Trophoblast cell (in vitro differentiated cells and primary cell): ENCODE measurements around the gene NDRG2.

Experiments used
- DNase-seq, 2 donors: peaks; one replicate each; pipeline ENCODE4 v3.0.0-alpha.2; 2016
- H2AFZ ChIP-seq: 2 replicates; pipeline ENCODE4 v1.6.1; 2013; ENCODE audit warnings: low read length, moderate library complexity, mild to moderate bottlenecking; ENCODE audit not compliant: insufficient read depth, poor library complexity
- H2AK5ac ChIP-seq: 2 replicates; pipeline ENCODE4 v1.6.1; 2013; ENCODE audit warnings: mild to moderate bottlenecking, low read length
- H2BK120ac ChIP-seq: 2 replicates; pipeline ENCODE4 v1.6.1; 2013; ENCODE audit warnings: low read length, mild to moderate bottlenecking, moderate library complexity; ENCODE audit not compliant: insufficient read depth, poor library complexity
- H2BK12ac ChIP-seq: 2 replicates; pipeline ENCODE4 v1.6.1; 2013; ENCODE audit warnings: mild to moderate bottlenecking, low read length, moderate library complexity
- H2BK5ac ChIP-seq: 2 replicates; pipeline ENCODE4 v1.6.1; 2013; ENCODE audit warnings: low read length, low read depth, moderate library complexity, mild to moderate bottlenecking; ENCODE audit not compliant: poor library complexity
- H3K14ac ChIP-seq: 2 replicates; pipeline ENCODE4 v1.6.1; 2013; ENCODE audit warnings: mild to moderate bottlenecking, low read length
- H3K18ac ChIP-seq: 2 replicates; pipeline ENCODE4 v1.6.1; 2013; ENCODE audit warnings: mild to moderate bottlenecking, low read length
- H3K23ac ChIP-seq: 2 replicates; pipeline ENCODE4 v1.6.1; 2013; ENCODE audit warnings: low read length
- H3K27ac ChIP-seq: 2 replicates; pipeline ENCODE4 v1.5.1; 2013; ENCODE audit warnings: low read depth, mild to moderate bottlenecking, inconsistent platforms, low read length, moderate library complexity
- H3K27me3 ChIP-seq: 2 replicates; pipeline ENCODE4 v1.6.1; 2013; ENCODE audit warnings: inconsistent platforms, mild to moderate bottlenecking, low read length, moderate library complexity; ENCODE audit not compliant: insufficient read depth
- H3K36me3 ChIP-seq, 2 experiments: 1 replicate in 1 of 2; 2 replicates in 1 of 2; pipeline ENCODE4 v1.6.1; 2013; ENCODE audit warnings: low read length in 2 of 2, mild to moderate bottlenecking in 2 of 2, moderate library complexity in 1 of 2; ENCODE audit not compliant: insufficient read depth in 2 of 2, control insufficient read depth in 1 of 2
- H3K4ac ChIP-seq: 2 replicates; pipeline ENCODE4 v1.6.1; 2013; ENCODE audit warnings: low read depth, mild to moderate bottlenecking, low read length, moderate library complexity
- H3K4me1 ChIP-seq, 2 experiments: 1 replicate in 1 of 2; 2 replicates in 1 of 2; pipeline ENCODE4 v1.6.1; 2013; ENCODE audit warnings: low read length in 2 of 2, mild to moderate bottlenecking in 2 of 2, moderate library complexity in 1 of 2; ENCODE audit not compliant: insufficient read depth in 2 of 2, control insufficient read depth in 1 of 2
- H3K4me2 ChIP-seq: 2 replicates; pipeline ENCODE4 v1.6.1; 2013; ENCODE audit warnings: inconsistent platforms, mild to moderate bottlenecking, low read length, moderate library complexity
- H3K4me3 ChIP-seq: 2 replicates; pipeline ENCODE4 v1.5.1; 2013; ENCODE audit warnings: mild to moderate bottlenecking, low read depth, low read length, inconsistent platforms
- H3K79me1 ChIP-seq: one replicate; pipeline ENCODE4 v1.6.1; 2013; ENCODE audit warnings: low read length
- H3K79me2 ChIP-seq: 2 replicates; pipeline ENCODE4 v1.6.1; 2013; ENCODE audit warnings: low read length, mild to moderate bottlenecking; ENCODE audit not compliant: control insufficient read depth, insufficient read depth, poor library complexity
- H3K9ac ChIP-seq: 2 replicates; pipeline ENCODE4 v1.6.1; 2013; ENCODE audit warnings: mild to moderate bottlenecking, low read length
- H3K9me3 ChIP-seq: 2 replicates; pipeline ENCODE4 v1.6.1; 2013; ENCODE audit warnings: low read depth, mild to moderate bottlenecking, control low read depth, inconsistent platforms, low read length; ENCODE audit not compliant: insufficient read depth
- H4K12ac ChIP-seq: 2 replicates; pipeline ENCODE4 v1.6.1; 2013; ENCODE audit warnings: low read depth, mild to moderate bottlenecking, low read length, moderate library complexity
- H4K8ac ChIP-seq: 2 replicates; pipeline ENCODE4 v1.6.1; 2013; ENCODE audit warnings: low read depth, mild to moderate bottlenecking, low read length, moderate library complexity
- H4K91ac ChIP-seq: one replicate; pipeline ENCODE4 v1.6.1; 2013; ENCODE audit warnings: low read depth, mild to moderate bottlenecking, low read length, moderate library complexity
- WGBS: extraction: QIAGEN DNeasy Blood & Tissue Kit; methylation state at CpG from one replicate; pipeline ENCODE4 v1.1.7; 2013; ENCODE audit warnings: missing lambda C conversion rate; ENCODE audit not compliant: insufficient read length, insufficient coverage; ENCODE audit errors: extremely low coverage; 5-methylcytosine and 5-hydroxymethylcytosine counted together

The NDRG2 gene

DNA sequence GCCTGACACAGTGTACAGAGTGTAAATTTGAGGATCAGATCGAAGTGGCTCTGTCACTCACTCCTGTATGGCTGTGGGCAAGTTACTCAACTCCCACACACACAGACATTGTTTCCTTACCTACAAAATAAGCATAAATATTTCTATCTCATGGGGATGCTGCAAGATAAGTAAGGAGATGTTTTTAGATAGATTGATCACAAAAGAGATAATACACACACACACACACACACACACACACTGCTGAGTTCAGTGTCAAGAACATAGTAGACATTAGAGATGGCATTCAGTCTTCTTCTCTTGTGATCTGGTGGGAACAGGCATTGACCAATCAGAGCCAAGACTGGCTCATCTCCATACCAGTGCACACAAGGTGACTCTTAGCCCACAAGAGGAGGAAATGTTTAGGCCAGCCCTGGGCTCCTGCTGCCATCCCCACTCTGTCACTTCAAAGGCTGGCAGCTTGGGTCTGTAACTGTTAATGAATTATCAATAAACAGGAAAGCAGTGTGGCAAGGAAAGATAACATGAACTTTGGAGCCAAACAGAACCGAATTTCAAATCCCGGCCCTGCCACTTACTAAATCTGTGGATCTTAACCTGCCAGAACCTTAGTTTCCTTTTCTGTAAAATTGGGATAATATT lies 29.4 kb upstream of the NDRG2 start:
- H3K4ac ChIP-seq: no peak overlapping the region
- DNase-seq: no peak
- H2BK5ac ChIP-seq: no peak overlapping the region
- H3K27ac ChIP-seq: no peak overlapping the region
- H2BK12ac ChIP-seq: no peak overlapping the region
- H3K14ac ChIP-seq: no peak overlapping the region
- no peak overlapping the region for H3K9ac ChIP-seq
- H3K4me3 ChIP-seq: no peak overlapping the region
- no peak overlapping the region for H4K8ac ChIP-seq
- no peak overlapping the region for H4K12ac ChIP-seq
- WGBS: no CpG with 5 or more reads among the region's 3 CpGs
- H3K4me1 ChIP-seq: no peaks in the 10 kb centered on the region
- H3K79me2 ChIP-seq: no peaks in the 10 kb centered on the region
- H4K91ac ChIP-seq: no peak overlapping the region
- H3K9me3 ChIP-seq: no peaks in the 10 kb centered on the region
- no peak overlapping the region for H3K18ac ChIP-seq
- no peak overlapping the region for H2AK5ac ChIP-seq
- no peaks in the 10 kb centered on the region for H3K79me1 ChIP-seq
- H3K27me3 ChIP-seq: no peaks in the 10 kb centered on the region
- no peaks in the 10 kb centered on the region for H3K36me3 ChIP-seq
- no peak overlapping the region for H3K23ac ChIP-seq
- H2AFZ ChIP-seq: no peak overlapping the region
- no peak overlapping the region for H2BK120ac ChIP-seq
- no peak overlapping the region for H3K4me2 ChIP-seq

GRCh38 chr14:21053184-21054122 lies 28.6 kb upstream of the NDRG2 start:
- H4K12ac ChIP-seq: no peak overlapping the region
- H3K27me3 ChIP-seq: no peaks in the 10 kb centered on the region
- H3K79me2 ChIP-seq: no peaks in the 10 kb centered on the region
- no peak overlapping the region for H3K18ac ChIP-seq
- no CpG with 5 or more reads among the region's 20 CpGs for WGBS
- H2AFZ ChIP-seq: no peak overlapping the region
- no peak overlapping the region for H3K4me3 ChIP-seq
- H3K27ac ChIP-seq: no peak overlapping the region
- H3K23ac ChIP-seq: no peak overlapping the region
- no peak overlapping the region for H3K9ac ChIP-seq
- no peak overlapping the region for H2BK5ac ChIP-seq
- H3K4me1 ChIP-seq: no peaks in the 10 kb centered on the region
- H2AK5ac ChIP-seq: no peak overlapping the region
- H4K91ac ChIP-seq: no peak overlapping the region
- H2BK12ac ChIP-seq: no peak overlapping the region
- H3K14ac ChIP-seq: no peak overlapping the region
- no peak overlapping the region for H3K4me2 ChIP-seq
- no peak overlapping the region for H2BK120ac ChIP-seq
- no peak overlapping the region for H4K8ac ChIP-seq
- DNase-seq: no peak
- no peaks in the 10 kb centered on the region for H3K9me3 ChIP-seq
- H3K36me3 ChIP-seq: no peaks in the 10 kb centered on the region
- H3K79me1 ChIP-seq: no peaks in the 10 kb centered on the region
- no peak overlapping the region for H3K4ac ChIP-seq

DNA sequence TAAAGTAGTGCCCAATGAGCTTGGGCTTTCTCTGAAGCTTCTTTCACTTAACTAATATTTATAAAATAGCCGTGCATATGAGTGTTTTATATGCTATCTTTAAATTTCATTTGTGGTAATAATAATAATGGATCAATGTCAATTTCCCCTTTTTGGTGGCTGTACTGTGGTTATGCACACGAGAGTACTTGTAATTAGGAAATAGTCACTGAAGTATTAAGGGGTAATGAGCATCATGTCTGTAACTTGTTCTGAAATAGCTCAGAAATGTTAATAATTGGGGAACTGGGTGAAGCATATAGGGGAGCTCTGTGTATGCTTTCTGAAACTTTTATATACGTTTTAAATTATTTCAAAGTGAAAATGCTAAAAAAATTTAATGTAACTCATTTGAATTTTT lies 25.7 kb upstream of the NDRG2 start:
- no peak overlapping the region for H3K18ac ChIP-seq
- no peak overlapping the region for H4K8ac ChIP-seq
- DNase-seq: no peak
- WGBS: no CpG with 5 or more reads among the region's 3 CpGs
- H3K4me2 ChIP-seq: no peak overlapping the region
- no peak overlapping the region for H3K4me3 ChIP-seq
- H2AFZ ChIP-seq: no peak overlapping the region
- no peaks in the 10 kb centered on the region for H3K4me1 ChIP-seq
- H2BK12ac ChIP-seq: no peak overlapping the region
- H2BK5ac ChIP-seq: no peak overlapping the region
- H3K9ac ChIP-seq: no peak overlapping the region
- no peak overlapping the region for H3K14ac ChIP-seq
- H3K79me1 ChIP-seq: no peaks in the 10 kb centered on the region
- H3K27me3 ChIP-seq: no peaks in the 10 kb centered on the region
- no peaks in the 10 kb centered on the region for H3K79me2 ChIP-seq
- H3K9me3 ChIP-seq: no peaks in the 10 kb centered on the region
- no peak overlapping the region for H2BK120ac ChIP-seq
- no peak overlapping the region for H2AK5ac ChIP-seq
- no peak overlapping the region for H3K27ac ChIP-seq
- H3K4ac ChIP-seq: no peak overlapping the region
- H4K91ac ChIP-seq: no peak overlapping the region
- H3K23ac ChIP-seq: no peak overlapping the region
- H4K12ac ChIP-seq: no peak overlapping the region
- H3K36me3 ChIP-seq: no peaks in the 10 kb centered on the region

- no peak overlapping the region for H3K4me2 ChIP-seq
- no peaks in the 10 kb centered on the region for H3K27me3 ChIP-seq
- H4K91ac ChIP-seq: no peak overlapping the region
- H3K4ac ChIP-seq: no peak overlapping the region
- no peak overlapping the region for H2AK5ac ChIP-seq
- no peaks in the 10 kb centered on the region for H3K79me2 ChIP-seq
- WGBS: no CpG with 5 or more reads among the region's 3 CpGs
- H3K18ac ChIP-seq: no peak overlapping the region
- H3K36me3 ChIP-seq: no peaks in the 10 kb centered on the region
- peaks cover 2 to 6% of the 10 kb centered on the region in 2 experiments for H3K4me1 ChIP-seq
- H3K27ac ChIP-seq: no peak overlapping the region
- no peak overlapping the region for H3K14ac ChIP-seq
- no peak for DNase-seq
- H3K23ac ChIP-seq: no peak overlapping the region
- no peak overlapping the region for H4K12ac ChIP-seq
- H2AFZ ChIP-seq: no peak overlapping the region
- H3K4me3 ChIP-seq: no peak overlapping the region
- H3K9ac ChIP-seq: no peak overlapping the region
- H4K8ac ChIP-seq: no peak overlapping the region
- H3K9me3 ChIP-seq: no peaks in the 10 kb centered on the region
- no peak overlapping the region for H2BK120ac ChIP-seq
- H2BK12ac ChIP-seq: no peak overlapping the region
- H3K79me1 ChIP-seq: no peaks in the 10 kb centered on the region
- H2BK5ac ChIP-seq: no peak overlapping the region
Measured at GRCh38 chr14:21049271-21049673, 24.4 kb upstream of the NDRG2 start.
